Measurements from ENCODE around the gene PHF20.

DNA sequence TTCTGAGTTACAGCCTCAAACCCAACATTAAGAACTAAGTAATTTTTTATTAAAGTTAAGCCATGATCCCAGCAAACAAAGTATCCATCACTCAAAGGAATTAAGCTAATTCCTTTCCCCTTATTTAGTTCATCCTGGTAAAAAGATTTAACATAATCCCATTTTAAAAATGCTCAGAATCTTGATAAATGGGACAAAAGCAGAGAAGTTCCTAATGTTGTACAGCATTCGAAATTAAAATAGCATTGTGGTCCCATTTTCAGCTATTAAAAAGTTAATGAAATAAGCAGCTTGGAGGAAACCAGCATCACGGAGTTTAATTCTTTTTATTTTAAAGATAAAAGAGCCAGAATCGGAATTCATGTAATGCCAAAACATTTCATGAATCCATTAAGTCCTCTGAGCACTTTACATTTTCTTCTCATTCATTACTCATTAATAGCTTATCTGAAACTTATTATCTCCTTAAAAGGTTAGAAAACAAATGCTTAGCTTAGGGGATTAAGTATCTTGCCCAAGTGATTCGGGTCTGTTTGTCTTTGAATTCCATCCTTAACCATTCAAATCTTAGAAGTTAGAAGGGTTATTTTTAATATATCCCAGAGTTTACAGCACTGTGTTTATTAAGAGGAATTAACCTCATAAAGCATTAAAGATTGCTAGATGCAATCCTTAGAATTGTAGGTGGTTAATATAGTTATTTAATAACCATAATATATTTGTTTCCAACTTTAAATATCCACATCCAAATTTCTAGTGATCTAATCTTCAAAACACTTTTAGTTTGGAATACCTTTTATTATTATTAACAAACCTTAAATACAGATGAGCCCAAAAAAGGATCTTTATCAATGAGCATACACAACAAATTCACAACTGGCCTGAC lies 41.0 kb upstream of the PHF20 start:
- TF ChIP-seq SUZ12 (IDR thresholded peaks at IDR 0.05; ENCODE audit: extremely low read depth, insufficient read depth, insufficient read length) (no peak), YY1 (IDR thresholded peaks at IDR 0.05; ENCODE audit: insufficient read depth, insufficient read length) (no peak), ZNF274 (IDR thresholded peaks at IDR 0.05; ENCODE audit: low read depth, low read length) (no peak)
